HG03469 (cell line): Measurements from ENCODE around the gene KCNK3.
"Not testable (repeated sequence)": the region's sequence is repeated elsewhere in the genome, so short reads cannot be mapped to it uniquely, and the experiment has no call there.

Experiments
- ATAC-seq: cut with Tn5 transposase; IDR thresholded peaks from one replicate; pipeline ENCODE4 v1.9.1; 2021; ENCODE audit warnings: mild to moderate bottlenecking, moderate library complexity, moderate number of reproducible peaks; ENCODE audit not compliant: unreplicated experiment

KCNK3 gene

DNA sequence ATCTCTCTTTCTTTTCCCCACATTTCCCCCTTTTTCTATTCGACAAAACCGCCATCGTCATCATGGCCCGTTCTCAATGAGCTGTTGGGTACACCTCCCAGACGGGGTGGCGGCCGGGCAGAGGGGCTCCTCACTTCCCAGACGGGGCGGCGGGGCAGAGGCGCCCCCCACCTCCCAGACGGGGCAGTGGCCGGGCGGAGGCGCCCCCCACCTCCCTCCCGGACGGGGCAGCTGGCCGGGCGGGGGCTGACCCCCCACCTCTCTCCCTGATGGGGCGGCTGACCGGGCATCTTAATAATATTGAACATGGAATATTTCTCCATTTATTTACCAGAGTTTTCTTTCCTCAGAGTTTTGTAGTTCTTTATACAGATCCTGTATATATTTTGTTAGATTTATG is 27.2 kb upstream of the KCNK3 start:
- not testable (repeated sequence) for ATAC-seq

DNA sequence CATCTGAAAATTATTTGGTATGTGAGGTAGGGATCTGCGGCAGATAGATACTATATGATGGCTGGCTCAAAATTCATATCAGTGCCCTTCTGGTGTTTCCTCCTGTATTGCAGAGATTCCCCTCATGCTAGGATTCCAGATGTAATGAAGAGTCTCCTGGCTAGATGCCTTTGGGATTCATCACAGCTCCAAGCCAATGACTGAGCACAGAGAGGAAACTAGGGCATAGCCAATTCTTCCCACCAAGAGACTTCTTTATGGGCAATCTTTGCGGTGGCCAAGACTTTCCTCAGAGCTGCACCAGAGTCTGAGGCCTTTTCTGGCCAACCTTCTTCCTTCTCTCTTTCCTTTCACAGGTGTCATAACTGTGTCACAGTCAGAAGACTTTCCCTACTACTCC is 25.9 kb upstream of the KCNK3 start:
- no peak for ATAC-seq

DNA sequence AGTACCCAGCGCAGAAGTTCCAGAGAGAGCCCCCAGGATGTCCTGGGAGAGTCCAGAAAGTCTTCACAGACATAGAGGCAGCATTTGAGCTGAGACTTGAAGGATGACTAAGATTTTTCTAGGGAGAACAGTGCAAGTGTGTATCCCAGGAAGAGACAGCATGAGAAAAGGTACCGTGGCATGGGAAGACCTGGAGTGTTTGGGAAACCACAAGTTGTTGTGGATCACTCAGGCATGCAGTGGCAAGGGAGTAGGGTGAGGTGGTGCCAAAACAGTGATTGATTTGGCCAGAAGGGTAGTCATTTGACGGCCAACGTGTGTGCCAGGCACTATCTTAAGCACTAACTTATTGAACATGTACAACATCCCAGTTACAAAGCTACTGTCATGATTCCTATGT is 24.5 kb upstream of the KCNK3 start:
- ATAC-seq: no peak

DNA sequence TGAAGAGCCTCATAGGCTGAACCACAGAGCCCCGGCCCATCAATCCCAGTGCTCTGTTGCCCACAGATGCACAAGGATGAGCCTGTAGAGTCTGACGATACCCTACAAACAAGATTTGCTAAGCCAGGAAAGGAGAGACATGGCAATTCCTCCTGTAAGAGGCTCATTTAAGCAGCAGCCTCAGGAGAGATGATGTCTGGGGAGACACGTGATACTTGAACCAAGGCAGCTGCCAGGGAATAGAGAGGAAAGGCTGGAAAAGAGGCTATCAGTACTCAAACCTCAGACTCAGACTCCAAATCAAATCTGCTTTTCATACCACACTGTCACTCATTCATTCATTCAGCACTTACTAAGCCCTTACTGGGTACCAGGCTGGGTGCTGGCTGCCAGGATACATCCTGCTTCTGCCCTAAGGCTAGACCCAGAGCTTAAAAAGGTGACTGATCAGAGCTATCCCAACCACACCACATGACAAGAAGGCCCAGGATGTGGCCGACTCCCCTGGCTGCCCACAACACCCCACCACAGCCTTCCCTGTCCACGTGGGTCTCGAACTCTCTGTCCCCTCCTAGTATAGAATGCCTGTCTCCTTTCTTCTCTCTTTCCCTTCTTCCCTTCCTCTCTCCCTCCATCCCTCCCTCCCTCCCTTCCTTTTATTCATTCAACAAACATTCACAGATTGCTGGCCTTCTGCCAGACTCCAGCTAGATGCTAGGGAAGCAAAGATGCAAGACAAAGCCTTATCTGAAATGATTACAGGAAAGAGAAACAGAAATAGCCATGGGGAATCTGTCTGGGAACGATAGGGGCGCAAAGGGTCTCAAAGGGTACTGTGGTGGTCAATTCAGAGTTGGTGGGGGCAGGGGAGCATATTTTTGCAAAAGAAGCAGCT is 23.4 kb upstream of the KCNK3 start:
- ATAC-seq: no peak

DNA sequence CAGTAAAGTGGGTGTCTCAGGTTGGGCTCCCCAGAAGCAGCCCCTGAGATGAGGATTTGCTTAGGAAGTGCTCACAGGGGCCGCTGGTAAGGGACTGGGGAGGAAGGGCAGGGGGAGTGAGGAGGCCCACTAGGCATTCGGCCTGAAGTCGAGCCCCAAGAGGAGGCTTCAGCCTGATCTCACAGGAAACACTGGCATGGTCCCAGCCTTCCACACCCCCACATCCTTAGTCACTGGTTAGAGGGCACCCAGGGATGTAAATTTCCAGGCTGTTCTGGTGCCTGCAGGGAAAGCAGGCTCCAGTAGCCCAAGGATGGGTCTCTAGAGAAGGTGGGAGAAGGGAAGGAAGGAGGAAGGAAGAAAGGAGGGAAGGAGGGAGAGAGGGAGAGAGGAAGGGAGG is 22.4 kb upstream of the KCNK3 start:
- no peak for ATAC-seq

DNA sequence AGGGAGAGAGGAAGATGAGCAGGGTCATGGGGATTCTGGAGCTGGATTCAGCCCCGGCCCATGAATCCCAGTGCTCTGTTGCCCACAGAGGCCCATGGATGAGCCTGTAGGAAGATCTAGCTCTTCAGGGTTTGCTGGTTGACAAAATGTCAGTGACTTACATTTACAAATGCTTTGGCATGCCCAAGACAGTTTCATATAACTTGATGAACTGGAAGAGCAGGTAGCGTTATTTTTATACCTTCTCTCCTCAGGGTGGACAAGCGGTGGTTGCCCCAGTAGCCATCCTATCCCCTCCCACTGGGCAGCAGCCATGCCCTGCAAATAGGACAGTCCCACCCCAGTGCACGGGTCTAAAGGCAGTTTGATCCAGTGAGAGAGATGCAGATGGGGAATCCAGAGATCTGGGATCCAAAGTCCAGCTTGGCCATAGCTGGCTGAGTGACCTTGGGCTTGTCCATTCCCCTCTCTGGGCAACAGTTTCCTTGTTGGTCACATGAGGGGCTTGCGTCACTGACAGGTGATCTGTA is 21.5 kb upstream of the KCNK3 start:
- no peak for ATAC-seq

DNA sequence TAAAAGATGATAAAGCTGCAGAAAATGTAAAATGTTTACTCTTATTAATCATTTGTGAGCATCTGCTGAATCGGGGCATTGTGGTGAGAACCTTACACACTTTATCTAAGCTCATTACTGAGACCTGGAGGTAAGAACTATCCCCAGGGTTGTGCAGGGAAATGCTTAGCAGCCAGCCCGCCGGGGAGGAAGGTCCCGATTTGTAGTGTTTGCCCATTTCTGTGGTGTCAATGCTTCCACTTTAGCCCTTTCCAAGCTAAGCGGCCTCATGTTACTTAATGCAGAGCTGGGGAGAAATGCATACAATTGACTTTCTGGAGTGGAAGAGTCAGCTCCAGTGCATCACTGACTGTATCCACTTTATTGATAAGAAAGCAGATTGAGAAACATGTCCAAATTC is 20.8 kb upstream of the KCNK3 start:
- ATAC-seq: no peak

DNA sequence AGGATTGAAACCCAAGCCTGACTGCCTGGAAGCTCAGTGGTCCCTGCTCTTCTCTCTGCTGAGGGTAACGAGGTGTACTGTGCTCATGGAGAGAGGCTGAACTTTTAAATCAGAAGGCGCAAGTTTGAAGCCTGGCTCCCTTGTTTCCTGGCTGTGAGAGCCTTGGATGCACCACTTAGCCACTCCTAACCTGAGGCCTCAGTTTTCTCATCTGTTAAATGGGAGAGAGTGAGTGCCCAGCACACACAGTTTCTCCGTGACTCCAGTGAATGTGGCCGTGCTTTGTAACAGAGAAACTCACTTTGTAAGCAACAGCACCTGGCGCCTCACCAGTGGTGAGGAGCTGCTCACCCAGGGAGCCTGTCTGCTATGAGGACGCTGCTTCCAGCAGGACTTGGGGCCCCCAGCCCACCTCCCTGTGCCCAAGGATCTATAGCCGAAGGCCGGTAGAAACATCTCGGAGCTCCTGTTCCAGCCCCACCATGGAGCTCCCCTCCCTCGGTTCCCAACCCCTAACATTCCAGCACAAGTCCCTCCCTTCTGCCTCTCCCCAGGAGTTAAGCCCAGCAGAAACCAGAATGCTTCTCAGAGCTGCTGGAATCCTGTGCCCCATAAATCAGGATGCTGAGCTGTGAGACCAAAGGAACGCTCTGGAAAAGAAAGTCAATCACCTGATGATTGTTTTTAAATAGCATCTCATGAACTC is 20.3 kb upstream of the KCNK3 start:
- ATAC-seq: no peak

DNA sequence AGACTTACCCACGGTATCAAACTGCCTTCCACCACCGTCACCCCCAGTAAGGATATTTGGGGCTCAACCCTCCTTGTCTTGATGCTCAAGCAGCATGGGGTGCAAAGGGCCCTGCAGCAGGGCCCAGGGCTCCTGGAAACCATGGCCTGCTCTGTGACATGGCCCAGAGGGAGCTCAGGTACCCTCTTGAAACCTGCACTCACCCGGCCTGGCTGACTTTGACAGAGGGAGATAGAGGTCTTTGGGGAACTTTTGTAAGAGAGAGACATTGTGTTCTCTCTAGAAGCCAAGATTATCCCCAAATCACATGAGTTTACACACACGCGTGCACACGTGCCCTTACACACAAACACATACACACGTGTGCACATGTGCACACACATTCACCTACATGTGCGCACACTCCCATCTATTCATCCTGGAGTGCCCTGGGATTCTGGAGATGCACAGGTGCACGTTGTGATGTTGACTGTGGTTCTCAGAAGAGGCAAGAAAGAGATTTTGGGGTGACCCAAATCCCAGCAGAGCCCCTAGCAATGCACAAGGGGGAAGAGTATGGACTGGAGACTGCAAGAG is 19.6 kb upstream of the KCNK3 start:
- no peak for ATAC-seq

DNA sequence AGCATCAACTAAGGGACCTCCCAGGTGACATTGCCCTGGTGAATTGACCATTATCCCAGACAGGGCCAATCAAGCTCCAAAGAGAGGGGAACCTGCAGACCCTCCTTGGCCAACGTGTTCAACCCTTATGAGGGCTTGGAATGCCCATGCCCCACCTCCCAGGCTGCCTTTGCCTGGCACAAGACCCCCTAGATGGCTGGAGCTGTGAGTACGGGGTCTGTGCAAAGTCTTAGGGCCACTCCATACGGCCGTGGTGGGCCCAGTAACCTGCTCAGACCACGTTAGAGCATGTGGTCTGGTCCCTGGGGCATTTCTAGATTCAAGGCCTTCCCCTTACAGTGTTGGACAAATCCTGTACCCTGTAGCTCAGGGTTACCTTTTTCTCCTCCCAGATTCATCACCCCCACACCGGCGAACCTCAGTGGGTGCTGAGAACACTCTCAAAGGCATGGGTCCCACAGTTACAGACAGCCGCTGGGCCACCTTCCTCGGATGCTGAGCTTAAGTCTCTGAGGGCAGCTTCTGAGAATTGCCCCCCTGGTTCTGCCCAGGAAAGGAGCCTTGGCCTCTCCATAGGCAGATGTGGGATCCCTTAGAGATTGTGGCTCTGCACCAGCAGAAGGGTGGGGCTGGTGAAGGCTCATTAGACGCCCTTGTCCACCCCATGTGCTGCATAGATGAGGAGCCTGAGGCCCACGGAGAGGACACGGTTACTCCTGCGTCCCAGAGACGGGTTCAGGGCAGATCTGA is 18.3 kb upstream of the KCNK3 start:
- ATAC-seq: no peak

DNA sequence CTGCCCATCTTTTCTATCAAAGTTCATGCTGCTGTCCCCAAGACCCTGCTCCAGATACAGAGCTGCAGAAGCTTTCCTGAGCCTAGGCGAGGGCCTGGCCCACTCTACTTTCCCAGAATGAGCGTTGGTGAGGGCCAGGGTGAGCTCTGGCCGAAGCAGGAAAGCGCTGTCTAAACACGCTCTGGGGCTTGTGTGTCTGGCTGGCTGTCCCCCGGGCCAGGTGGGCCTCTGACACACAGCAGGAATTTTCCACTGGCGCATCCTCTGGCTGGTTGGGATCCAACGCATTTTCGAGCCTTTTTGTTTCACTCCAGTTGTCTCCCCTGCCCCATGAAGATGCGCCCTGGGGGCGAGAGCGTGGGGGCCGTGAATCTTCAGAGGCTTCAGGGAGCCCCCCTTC is 17.8 kb upstream of the KCNK3 start:
- ATAC-seq: no peak

DNA sequence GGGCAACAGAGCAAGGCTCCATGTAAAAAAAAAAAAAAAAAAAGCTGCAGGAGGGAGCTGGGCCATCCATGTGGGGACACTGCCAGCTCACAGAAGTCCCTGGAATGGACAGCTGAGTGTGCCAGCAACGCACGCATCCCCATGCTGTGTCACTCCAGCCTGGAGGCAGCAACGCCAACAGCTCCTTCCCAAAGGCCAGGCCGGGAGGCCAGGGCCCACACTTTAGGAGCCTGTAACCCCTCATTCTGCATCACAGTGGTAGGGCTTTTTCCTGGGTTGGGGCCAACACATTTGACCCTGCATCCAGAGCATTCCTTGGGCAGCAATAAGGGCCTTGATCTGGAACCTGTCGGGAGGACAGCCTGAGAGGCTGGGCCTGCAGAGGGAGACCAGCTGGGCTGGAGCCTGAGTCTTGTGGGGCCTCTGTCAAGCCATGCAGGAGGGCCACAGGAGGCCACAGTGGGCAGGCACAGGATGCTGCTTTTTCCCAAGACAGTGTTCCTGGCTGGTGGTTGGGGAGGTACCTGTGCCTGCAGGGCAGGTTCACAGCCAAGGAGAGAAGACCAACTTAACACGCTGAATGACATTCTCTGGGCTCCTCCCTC is 16.8 kb upstream of the KCNK3 start:
- no peak for ATAC-seq

DNA sequence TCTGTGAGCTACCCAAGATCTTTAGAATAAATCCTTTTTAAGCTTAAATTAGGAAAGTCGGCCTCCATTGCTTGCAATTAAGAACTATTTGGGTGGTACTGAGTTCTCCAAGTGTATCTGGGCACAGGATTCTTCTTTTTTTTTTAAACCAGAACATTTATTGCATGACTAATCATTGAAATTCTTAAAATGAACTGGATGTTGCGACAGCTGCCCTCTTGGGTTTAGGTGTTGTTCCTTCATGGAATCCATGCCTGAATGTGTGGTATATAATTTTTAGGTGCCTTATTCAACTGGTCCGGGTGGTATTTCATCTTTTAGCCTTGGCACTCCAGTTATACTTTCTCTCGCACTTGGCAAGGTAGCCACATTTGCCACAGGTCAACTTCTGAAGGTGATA is 14.5 kb upstream of the KCNK3 start:
- ATAC-seq: no peak

DNA sequence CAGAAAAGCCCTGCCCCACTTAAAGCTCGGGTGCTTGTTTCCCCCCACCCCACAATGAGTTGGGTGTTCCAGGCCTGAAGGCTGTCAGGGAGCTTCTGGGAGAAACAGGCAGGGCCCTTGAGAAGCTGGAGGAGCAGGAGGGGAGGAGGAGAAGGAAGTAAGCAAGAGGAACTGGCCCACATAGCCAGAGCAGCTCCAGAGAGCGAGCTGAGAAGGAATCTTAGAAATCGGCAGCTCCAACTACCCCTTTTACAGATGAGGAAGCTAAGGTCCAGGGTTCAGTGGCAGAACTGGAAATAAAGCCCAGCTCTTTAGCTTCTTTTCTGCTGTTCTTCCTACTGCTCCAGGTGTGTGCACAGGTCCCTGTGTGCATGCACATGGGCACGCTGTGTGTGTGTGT is 12.7 kb upstream of the KCNK3 start:
- ATAC-seq: no peak

DNA sequence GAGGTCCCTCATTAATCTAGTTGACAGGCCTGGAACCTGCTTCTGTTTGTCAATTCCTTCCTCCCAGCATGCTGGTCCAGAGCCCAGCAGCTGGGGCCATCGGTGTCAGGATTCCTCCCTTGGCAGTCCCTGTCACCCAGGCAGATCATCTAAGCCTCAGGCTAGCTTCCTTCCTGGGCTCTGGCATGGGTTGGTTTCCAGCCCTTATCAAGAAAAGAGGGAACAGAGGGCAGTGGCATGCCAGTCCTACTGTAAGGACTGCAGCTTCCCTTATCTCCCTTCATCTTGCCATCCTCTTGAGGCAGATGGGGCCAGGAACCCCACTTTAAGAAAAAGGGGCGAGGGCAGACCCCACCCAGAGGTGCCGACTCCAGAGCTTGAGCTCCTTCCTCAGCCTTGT is 10.9 kb upstream of the KCNK3 start:
- ATAC-seq: no peak

DNA sequence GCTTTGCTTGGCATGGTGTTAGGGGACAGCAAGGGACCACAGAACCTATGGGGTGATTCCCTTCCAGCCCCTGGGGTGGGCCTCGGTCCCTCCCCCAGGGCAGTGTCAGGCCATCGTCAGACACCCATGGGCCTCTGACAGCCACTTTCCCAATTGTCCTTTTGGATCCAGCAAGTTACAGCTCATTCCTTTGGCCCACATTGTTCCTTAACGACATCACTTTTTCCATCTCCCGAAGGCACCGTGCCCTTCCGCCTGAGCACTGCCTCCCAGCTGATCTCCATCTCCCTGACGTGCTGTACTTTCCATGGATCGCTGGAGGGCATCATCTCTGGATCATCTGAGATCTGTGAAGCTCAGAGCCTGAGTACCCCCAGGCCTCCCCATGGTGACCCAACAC is 10.4 kb upstream of the KCNK3 start:
- ATAC-seq: no peak

DNA sequence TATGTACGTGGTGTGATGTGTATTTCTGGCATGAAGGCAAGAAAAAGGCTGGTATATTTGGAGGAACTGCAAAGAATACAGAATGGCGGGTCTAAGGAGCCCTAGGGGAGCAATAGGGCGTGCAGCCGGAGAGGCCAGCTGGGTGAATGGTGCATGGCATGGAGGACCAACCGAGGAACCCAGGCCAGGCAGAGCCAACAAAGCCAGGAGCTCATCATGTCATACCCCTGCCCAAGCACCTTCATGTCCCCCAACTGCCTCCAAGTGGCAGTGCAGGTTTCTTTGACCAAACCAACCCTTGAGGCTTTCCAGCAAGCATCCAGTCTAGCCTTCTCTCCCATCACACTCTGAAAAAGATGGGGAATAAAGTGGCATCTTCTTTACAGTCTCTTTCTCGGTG is 8.9 kb upstream of the KCNK3 start:
- no peak for ATAC-seq

DNA sequence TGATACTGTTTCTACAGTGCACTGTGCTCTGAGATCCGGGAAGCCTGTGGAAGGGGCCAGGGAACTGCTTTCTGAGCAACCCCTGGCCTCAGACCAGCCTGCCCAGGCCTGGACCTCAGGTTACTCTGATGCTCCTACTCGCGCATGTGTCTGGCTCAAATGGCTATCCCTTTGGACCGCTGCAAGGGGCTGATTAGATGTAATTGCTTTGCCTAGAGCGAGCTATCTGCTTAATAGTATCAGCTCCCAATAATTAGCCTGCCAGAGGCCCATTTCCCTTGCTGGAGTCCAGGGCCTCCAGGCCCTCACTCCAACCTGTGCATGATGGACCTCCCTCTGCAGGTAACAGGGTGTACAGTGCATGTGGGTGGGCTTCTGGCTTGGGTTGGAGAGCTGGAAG is 7.2 kb upstream of the KCNK3 start:
- ATAC-seq: no peak

DNA sequence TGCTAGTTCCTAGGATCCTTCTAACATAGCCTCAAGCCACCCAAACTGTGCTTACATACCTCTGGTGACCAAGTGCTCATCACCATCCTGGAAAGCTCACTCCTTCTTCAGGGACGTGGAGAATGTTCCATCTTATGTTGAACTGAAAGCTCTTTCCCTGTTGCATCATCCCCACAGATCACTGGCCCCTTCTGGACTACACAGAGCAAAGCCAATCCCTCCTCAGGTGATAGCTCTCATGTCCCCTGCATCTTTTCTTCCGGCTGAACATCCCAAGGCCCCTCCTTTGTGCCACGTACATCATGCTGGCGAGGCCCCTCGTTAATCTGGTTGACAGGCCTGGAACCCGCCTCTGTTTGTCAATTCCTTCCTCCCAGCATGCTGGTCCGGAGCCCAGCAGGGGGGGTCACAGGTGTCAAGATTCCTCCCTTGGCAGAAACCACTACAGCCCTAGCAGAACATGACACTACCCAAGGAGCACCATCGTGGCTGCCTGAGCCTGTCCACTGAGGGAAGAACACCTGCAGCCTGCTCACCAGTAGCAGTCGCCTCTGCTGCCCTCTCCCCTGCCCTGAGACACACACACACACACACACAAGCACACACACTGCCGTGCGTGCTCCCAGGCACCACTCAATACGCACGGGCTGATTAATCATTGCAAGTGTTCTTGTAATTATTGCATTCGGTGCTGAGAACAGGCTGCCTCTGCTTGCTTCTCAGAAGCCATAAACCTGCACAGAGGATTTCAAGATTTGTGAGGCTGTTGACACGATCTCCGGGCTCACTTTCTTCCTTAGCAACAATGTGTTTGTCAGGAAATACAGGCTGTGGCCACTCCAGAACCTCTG is 6.3 kb upstream of the KCNK3 start:
- no peak for ATAC-seq

DNA sequence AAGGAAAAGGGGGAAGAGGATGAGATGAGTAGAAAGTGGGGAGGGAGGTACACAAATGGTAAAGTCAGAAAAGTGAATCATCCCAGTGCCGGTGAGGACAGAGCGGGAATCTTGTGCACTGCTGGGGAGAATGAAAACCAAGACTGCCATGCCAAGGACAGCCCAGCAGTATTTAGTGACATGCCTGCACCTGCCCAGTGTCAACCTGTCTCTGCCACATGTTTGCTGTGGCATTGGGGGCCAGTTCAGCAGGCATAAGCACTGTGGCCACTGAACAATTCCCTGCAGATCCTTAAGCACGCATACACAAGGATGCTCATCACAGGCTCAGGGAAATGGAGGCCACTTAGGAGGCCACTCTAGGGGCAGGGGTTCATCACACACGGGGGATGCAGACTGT is 5.2 kb upstream of the KCNK3 start:
- no peak for ATAC-seq
